SK-N-SH treated with all-trans-retinoic acid at 6 μM for 48 hours (cell line): Measurements from ENCODE around the gene MPPED2.

ENCODE experiments used
- ARNTL ChIP-seq: fragments of 450-650 bp; formaldehyde crosslinking; IDR thresholded peaks from 2 replicates; pipeline ENCODE4 v1.5.0; 2020; ENCODE audit warnings: low read depth, mild to moderate bottlenecking, moderate library complexity, borderline replicate concordance
- BACH2 ChIP-seq: fragments of 250-450 bp; sonication (Bioruptor Pico); IDR thresholded peaks from 2 replicates; pipeline ENCODE4 v1.9.0; 2021; ENCODE audit warnings: mild to moderate bottlenecking, borderline replicate concordance
- ISL1 ChIP-seq: fragments of 250-450 bp; sonication (Bioruptor Pico); IDR thresholded peaks from 2 replicates; pipeline ENCODE4 v2.1.2; 2022; ENCODE audit warnings: mild to moderate bottlenecking, moderate library complexity
- RARB ChIP-seq: fragments of 250-450 bp; sonication (Bioruptor Pico); IDR thresholded peaks from 2 replicates; pipeline ENCODE4 v1.8.0; 2021; ENCODE audit warnings: mild to moderate bottlenecking, moderate library complexity
- TOX ChIP-seq: fragments of 250-450 bp; sonication (Bioruptor Pico); IDR thresholded peaks from 2 replicates; pipeline ENCODE4 v1.8.0; 2021; ENCODE audit warnings: mild to moderate bottlenecking, moderate library complexity, borderline replicate concordance
- ZC3H10 ChIP-seq: fragments of 250-450 bp; sonication (Bioruptor Pico); IDR thresholded peaks from 2 replicates; pipeline ENCODE4 v1.5.1; 2021; ENCODE audit warnings: mild to moderate bottlenecking, moderate library complexity
- ZFP3 ChIP-seq: fragments of 250-450 bp; sonication (Bioruptor Pico); IDR thresholded peaks from 2 replicates; pipeline ENCODE4 v1.5.0; 2020; ENCODE audit warnings: mild to moderate bottlenecking, moderate library complexity
- ZFP30 ChIP-seq: fragments of 450-650 bp; formaldehyde crosslinking; IDR thresholded peaks from 2 replicates; pipeline ENCODE4 v1.5.0; 2022; ENCODE audit warnings: mild to moderate bottlenecking, moderate library complexity
- TF ChIP-seq, protein P1 (sequence below): fragments of 250-450 bp; sonication (Bioruptor Pico); IDR thresholded peaks from 2 replicates; pipeline ENCODE4 v1.8.0; 2020; ENCODE audit warnings: mild to moderate bottlenecking, moderate library complexity, borderline replicate concordance
- TF ChIP-seq, protein P2 (sequence below): fragments of 250-450 bp; sonication (Bioruptor Pico); IDR thresholded peaks from 2 replicates; pipeline ENCODE4 v1.5.1; 2021; ENCODE audit warnings: mild to moderate bottlenecking, moderate library complexity
- TF ChIP-seq, protein P3 (sequence below): fragments of 250-450 bp; sonication (Bioruptor Pico); IDR thresholded peaks from 2 replicates; pipeline ENCODE4 v1.5.1; 2020; ENCODE audit warnings: low read depth, mild to moderate bottlenecking, moderate library complexity
- TF ChIP-seq, protein P4 (sequence below): fragments of 250-450 bp; sonication (Bioruptor Pico); IDR thresholded peaks from 2 replicates; pipeline ENCODE4 v1.8.0; 2021; ENCODE audit warnings: low read depth, mild to moderate bottlenecking, moderate library complexity, borderline replicate concordance

DNA sequence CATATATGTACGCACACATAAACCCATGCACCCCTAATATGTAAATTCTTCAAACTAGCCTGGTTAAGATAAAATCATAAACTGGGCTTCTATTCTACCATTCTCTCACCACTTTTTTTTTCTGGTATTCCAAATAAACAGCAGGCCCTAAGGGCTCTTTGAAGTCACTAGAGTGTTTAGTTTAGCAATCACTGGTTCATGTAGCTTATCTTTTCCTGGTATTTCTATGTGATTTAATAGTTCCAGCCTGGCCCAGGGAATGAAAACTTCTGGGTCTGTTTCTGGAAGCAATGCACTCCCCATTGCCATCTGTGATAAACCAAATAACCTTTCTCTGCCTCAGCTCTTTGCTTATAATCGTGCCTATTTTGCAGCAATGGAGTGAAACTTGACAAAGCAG lies 10.7 kb upstream of the MPPED2 start:
- TF ChIP-seq, protein P1, sequence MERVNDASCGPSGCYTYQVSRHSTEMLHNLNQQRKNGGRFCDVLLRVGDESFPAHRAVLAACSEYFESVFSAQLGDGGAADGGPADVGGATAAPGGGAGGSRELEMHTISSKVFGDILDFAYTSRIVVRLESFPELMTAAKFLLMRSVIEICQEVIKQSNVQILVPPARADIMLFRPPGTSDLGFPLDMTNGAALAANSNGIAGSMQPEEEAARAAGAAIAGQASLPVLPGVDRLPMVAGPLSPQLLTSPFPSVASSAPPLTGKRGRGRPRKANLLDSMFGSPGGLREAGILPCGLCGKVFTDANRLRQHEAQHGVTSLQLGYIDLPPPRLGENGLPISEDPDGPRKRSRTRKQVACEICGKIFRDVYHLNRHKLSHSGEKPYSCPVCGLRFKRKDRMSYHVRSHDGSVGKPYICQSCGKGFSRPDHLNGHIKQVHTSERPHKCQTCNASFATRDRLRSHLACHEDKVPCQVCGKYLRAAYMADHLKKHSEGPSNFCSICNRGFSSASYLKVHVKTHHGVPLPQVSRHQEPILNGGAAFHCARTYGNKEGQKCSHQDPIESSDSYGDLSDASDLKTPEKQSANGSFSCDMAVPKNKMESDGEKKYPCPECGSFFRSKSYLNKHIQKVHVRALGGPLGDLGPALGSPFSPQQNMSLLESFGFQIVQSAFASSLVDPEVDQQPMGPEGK (CRISPR knock-in tag) = no peak
- TF ChIP-seq, protein P2, sequence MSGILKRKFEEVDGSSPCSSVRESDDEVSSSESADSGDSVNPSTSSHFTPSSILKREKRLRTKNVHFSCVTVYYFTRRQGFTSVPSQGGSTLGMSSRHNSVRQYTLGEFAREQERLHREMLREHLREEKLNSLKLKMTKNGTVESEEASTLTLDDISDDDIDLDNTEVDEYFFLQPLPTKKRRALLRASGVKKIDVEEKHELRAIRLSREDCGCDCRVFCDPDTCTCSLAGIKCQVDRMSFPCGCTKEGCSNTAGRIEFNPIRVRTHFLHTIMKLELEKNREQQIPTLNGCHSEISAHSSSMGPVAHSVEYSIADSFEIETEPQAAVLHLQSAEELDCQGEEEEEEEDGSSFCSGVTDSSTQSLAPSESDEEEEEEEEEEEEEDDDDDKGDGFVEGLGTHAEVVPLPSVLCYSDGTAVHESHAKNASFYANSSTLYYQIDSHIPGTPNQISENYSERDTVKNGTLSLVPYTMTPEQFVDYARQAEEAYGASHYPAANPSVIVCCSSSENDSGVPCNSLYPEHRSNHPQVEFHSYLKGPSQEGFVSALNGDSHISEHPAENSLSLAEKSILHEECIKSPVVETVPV (CRISPR knock-in tag) = no peak
- TF ChIP-seq ZC3H10 (CRISPR knock-in tag) (no peak), BACH2 (CRISPR knock-in tag) (no peak), RARB (CRISPR knock-in tag) (no peak), ARNTL (no peak), ISL1 (CRISPR knock-in tag) (no peak), ZFP30 (CRISPR knock-in tag) (no peak), ZFP3 (CRISPR knock-in tag) (no peak), TOX (CRISPR knock-in tag) (no peak)
- TF ChIP-seq, protein P3, sequence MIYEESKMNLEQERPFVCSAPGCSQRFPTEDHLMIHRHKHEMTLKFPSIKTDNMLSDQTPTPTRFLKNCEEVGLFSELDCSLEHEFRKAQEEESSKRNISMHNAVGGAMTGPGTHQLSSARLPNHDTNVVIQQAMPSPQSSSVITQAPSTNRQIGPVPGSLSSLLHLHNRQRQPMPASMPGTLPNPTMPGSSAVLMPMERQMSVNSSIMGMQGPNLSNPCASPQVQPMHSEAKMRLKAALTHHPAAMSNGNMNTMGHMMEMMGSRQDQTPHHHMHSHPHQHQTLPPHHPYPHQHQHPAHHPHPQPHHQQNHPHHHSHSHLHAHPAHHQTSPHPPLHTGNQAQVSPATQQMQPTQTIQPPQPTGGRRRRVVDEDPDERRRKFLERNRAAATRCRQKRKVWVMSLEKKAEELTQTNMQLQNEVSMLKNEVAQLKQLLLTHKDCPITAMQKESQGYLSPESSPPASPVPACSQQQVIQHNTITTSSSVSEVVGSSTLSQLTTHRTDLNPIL (CRISPR knock-in tag) = no peak
- TF ChIP-seq, protein P4, sequence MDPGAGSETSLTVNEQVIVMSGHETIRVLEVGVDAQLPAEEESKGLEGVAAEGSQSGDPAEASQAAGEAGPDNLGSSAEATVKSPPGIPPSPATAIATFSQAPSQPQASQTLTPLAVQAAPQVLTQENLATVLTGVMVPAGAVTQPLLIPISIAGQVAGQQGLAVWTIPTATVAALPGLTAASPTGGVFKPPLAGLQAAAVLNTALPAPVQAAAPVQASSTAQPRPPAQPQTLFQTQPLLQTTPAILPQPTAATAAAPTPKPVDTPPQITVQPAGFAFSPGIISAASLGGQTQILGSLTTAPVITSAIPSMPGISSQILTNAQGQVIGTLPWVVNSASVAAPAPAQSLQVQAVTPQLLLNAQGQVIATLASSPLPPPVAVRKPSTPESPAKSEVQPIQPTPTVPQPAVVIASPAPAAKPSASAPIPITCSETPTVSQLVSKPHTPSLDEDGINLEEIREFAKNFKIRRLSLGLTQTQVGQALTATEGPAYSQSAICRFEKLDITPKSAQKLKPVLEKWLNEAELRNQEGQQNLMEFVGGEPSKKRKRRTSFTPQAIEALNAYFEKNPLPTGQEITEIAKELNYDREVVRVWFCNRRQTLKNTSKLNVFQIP (CRISPR knock-in tag) = no peak
